ENCODE results near the gene ABCG2. TPM values are rescaled to one million over a fixed set of nuclear protein-coding genes. Genes with fewer than 3 reads are reported as not detected.

Gene ABCG2
- total RNA-seq, 1 experiment from 2014 or later, result 24.6 TPM

DNA sequence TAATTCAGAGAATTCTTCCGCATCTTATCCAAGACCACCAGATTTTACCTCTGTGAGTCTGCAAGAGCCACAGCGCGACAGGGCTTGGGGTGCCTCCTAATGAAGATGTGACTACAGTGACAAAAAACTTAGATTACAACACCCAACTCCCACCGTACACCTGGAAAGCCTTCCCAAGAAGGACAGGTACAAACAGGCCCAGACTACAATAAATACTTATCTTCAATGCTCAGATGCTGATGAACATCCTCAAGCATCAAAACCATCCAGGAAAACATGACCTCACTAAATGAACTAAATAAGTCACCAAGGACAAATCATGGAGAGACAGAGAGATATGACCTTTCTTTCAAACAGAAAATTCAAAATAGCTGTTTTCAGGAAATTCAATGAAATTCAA lies 20.8 kb upstream of the ABCG2 start:
- H3K9me2 ChIP-seq (ENCODE audit: insufficient read depth), result no peaks in the 10 kb centered on the region
- BruUV-seq (replicated peaks), result no TSS peak
- TF ChIP-seq, protein P1, sequence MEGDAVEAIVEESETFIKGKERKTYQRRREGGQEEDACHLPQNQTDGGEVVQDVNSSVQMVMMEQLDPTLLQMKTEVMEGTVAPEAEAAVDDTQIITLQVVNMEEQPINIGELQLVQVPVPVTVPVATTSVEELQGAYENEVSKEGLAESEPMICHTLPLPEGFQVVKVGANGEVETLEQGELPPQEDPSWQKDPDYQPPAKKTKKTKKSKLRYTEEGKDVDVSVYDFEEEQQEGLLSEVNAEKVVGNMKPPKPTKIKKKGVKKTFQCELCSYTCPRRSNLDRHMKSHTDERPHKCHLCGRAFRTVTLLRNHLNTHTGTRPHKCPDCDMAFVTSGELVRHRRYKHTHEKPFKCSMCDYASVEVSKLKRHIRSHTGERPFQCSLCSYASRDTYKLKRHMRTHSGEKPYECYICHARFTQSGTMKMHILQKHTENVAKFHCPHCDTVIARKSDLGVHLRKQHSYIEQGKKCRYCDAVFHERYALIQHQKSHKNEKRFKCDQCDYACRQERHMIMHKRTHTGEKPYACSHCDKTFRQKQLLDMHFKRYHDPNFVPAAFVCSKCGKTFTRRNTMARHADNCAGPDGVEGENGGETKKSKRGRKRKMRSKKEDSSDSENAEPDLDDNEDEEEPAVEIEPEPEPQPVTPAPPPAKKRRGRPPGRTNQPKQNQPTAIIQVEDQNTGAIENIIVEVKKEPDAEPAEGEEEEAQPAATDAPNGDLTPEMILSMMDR (conservative IDR thresholded peaks at IDR 0.05), result no peak
- no peak for TF ChIP-seq EZH2 (IDR thresholded peaks at IDR 0.05; ENCODE audit: low read depth)
- intact Hi-C loops (cut with micrococcal nuclease; ENCODE audit: unreplicated experiment), result no loop called here
- no peaks in the 10 kb centered on the region for H3K79me2 ChIP-seq (ENCODE audit: low read depth)
- 0 out of 2 replicates have a peak overlapping the region, but pooled peaks have one; percentile 66 for H3K4me2 ChIP-seq
- peaks cover 20% of the 10 kb centered on the region; the same call in 1 of the 2 replicates for H3F3A ChIP-seq (ENCODE audit: insufficient read depth, low read depth)
- ChIA-PET CTCF (interaction anchor here (0.9 kb wide), 1 partner anchor 36 kb away, joined by 3 read pairs; no protein-coding TSS in a partner anchor), POLR2A (ENCODE audit: unreplicated experiment) (no interaction called here)
- no peaks in the 10 kb centered on the region for H3K36me3 ChIP-seq (ENCODE audit: low read depth)
- DNase-seq, result no peak
- H4K20me1 ChIP-seq (ENCODE audit: insufficient read depth), result no peaks in the 10 kb centered on the region
- H3K9me3 ChIP-seq (ENCODE audit: insufficient read depth, low read depth), result no peaks in the 10 kb centered on the region
- H3K4me3 ChIP-seq, result no peak overlapping the region
- H3K27ac ChIP-seq, result peak overlapping the region; percentile 90
- H2AFZ ChIP-seq, result 0 out of 2 replicates have a peak overlapping the region, but pooled peaks have one; percentile 78
- H3K27me3 ChIP-seq (ENCODE audit: insufficient read depth, low read depth), result no peaks in the 10 kb centered on the region
- peaks cover 22% of the 10 kb centered on the region for H3K4me1 ChIP-seq (replicated peaks; ENCODE audit: insufficient read depth)

DNA sequence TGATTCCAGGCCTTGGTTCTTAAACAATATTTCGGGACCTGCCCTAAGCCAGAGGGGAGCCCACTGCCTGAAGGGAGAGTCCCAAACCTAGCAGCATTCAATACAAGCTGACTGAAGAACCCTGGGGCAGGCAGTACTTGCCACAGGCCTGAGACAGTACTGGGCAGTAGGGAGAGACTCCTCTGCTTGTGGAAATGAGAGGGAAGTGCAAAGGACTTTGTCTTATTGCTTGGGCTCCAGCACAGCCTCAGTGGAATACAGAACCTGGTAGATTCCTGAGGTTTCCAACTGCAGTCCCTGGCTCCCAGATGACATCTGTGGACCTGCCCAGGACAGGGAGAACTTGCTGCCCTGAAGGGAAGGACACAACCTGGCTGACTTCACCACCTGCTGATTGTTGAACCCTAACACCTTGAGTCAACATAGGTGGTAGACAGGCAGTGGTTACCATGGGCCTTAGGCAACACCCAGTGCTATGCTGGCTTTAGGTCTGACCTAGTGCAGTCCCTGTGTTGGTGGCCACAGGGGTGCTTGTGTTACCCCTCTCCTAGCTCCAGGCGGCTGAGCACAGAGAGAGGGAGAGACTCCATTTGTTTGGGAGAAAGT lies 20.3 kb upstream of the ABCG2 start:
- Histone ChIP-seq H3K4me2 (peak overlapping the region; percentile 66), H2AFZ (peak overlapping the region; percentile 78), H3F3A (ENCODE audit: insufficient read depth, low read depth) (peaks cover 20% of the 10 kb centered on the region; the same call in 1 of the 2 replicates), H3K9me2 (ENCODE audit: insufficient read depth) (no peaks in the 10 kb centered on the region), H4K20me1 (ENCODE audit: insufficient read depth) (no peaks in the 10 kb centered on the region), H3K36me3 (ENCODE audit: low read depth) (no peaks in the 10 kb centered on the region), H3K9me3 (ENCODE audit: insufficient read depth, low read depth) (no peaks in the 10 kb centered on the region), H3K4me3 (no peak overlapping the region; the same call in 1 of the 2 replicates), H3K27me3 (ENCODE audit: insufficient read depth, low read depth) (no peaks in the 10 kb centered on the region), H3K4me1 (replicated peaks; ENCODE audit: insufficient read depth) (peaks cover 22% of the 10 kb centered on the region), H3K27ac (peak overlapping the region; percentile 90), H3K79me2 (ENCODE audit: low read depth) (no peaks in the 10 kb centered on the region)
- no peak for TF ChIP-seq EZH2 (IDR thresholded peaks at IDR 0.05; ENCODE audit: low read depth)
- TF ChIP-seq, protein P1 (conservative IDR thresholded peaks at IDR 0.05), result no peak
- DNase-seq, result peak; percentile 3 to 44
- BruUV-seq (replicated peaks), result TSS peak; percentile 93
- intact Hi-C loops (cut with micrococcal nuclease; ENCODE audit: unreplicated experiment), result no loop called here
- ChIA-PET CTCF (interaction anchor here (0.6 to 0.9 kb wide), 2 partner anchors 35 to 63 kb away, joined by 3 to 13 read pairs; no protein-coding TSS in a partner anchor), POLR2A (ENCODE audit: unreplicated experiment) (interaction anchor here (0.5 to 0.6 kb wide), 3 partner anchors 20 to 743 kb away, joined by 3 to 4 read pairs (median 4); no protein-coding TSS in a partner anchor)

DNA sequence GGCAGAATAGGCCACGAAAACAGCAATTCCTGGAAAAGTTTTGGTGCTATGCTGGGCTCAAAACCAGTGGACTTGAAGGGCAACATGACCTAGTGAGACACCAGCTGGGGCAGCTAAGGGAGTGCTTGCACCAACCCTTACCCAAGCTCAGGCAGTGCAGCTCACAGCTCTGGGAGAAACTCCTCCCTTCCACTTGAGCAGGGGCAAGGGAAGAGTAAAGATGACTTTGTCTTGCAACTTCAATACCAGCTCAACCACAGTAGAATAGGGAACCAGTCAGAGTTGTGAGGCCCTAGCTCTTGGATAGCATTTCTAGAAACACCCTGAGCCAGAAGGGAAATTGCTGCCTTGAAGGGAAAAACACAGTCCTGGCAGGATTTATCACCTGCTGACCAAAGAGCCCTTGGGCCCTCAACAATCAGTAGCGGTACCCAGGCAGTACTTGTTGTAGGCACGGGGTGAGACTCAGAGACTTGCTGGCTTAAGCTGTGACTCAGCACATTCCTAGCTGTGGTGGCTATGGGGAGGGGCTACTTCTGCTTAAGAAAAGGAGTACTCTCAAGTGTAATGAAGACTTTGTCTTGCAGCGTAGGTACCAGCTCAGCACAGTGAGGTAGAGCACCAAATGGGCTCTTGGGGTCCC lies 19.7 kb upstream of the ABCG2 start:
- ChIA-PET CTCF (interaction anchor here (0.6 to 0.9 kb wide), 2 partner anchors 35 to 62 kb away, joined by 3 to 13 read pairs; no protein-coding TSS in a partner anchor), POLR2A (ENCODE audit: unreplicated experiment) (interaction anchor here (0.5 to 0.6 kb wide), 3 partner anchors 21 to 743 kb away, joined by 3 to 4 read pairs (median 3); no protein-coding TSS in a partner anchor)
- DNase-seq, result peak; percentile 61 to 85
- peaks cover 20% of the 10 kb centered on the region; the same call in 1 of the 2 replicates for H3F3A ChIP-seq (ENCODE audit: insufficient read depth, low read depth)
- H3K4me1 ChIP-seq (replicated peaks; ENCODE audit: insufficient read depth), result peaks cover 22% of the 10 kb centered on the region
- H3K27ac ChIP-seq, result peak overlapping the region; percentile 90
- no peaks in the 10 kb centered on the region for H3K36me3 ChIP-seq (ENCODE audit: low read depth)
- no peaks in the 10 kb centered on the region for H3K27me3 ChIP-seq (ENCODE audit: insufficient read depth, low read depth)
- H3K4me2 ChIP-seq, result peak overlapping the region; percentile 66
- H3K4me3 ChIP-seq, result no peak overlapping the region; the same call in 1 of the 2 replicates
- intact Hi-C loops (cut with micrococcal nuclease; ENCODE audit: unreplicated experiment), result no loop called here
- TF ChIP-seq EZH2 (IDR thresholded peaks at IDR 0.05; ENCODE audit: low read depth), result no peak
- TF ChIP-seq, protein P1 (conservative IDR thresholded peaks at IDR 0.05), result no peak
- peak overlapping the region; percentile 78 for H2AFZ ChIP-seq
- H4K20me1 ChIP-seq (ENCODE audit: insufficient read depth), result no peaks in the 10 kb centered on the region
- BruUV-seq (replicated peaks), result TSS peak; percentile 77
- H3K79me2 ChIP-seq (ENCODE audit: low read depth), result no peaks in the 10 kb centered on the region
- no peaks in the 10 kb centered on the region for H3K9me2 ChIP-seq (ENCODE audit: insufficient read depth)
- no peaks in the 10 kb centered on the region for H3K9me3 ChIP-seq (ENCODE audit: insufficient read depth, low read depth)

All from PC-9 (cell line).